NCI-H1436 (cell line): Measurements from ENCODE around the gene MSL2.
"Not testable (repeated sequence)": the region's sequence is repeated elsewhere in the genome, so short reads cannot be mapped to it uniquely, and the experiment has no call there.

Source experiments
- DNase-seq: peaks from one replicate; lab custom pipeline; 2025; lab: John Stamatoyannopoulos, UW

The MSL2 gene, protein sequence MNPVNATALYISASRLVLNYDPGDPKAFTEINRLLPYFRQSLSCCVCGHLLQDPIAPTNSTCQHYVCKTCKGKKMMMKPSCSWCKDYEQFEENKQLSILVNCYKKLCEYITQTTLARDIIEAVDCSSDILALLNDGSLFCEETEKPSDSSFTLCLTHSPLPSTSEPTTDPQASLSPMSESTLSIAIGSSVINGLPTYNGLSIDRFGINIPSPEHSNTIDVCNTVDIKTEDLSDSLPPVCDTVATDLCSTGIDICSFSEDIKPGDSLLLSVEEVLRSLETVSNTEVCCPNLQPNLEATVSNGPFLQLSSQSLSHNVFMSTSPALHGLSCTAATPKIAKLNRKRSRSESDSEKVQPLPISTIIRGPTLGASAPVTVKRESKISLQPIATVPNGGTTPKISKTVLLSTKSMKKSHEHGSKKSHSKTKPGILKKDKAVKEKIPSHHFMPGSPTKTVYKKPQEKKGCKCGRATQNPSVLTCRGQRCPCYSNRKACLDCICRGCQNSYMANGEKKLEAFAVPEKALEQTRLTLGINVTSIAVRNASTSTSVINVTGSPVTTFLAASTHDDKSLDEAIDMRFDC

GRCh38 chr3:136196064-136196400, at the start of gene MSL2:
TSS of gene MSL2 (minus strand) at chr3:136196335. CDS start at chr3:136195113, 1,222 bp downstream.
- no peak for DNase-seq

DNA sequence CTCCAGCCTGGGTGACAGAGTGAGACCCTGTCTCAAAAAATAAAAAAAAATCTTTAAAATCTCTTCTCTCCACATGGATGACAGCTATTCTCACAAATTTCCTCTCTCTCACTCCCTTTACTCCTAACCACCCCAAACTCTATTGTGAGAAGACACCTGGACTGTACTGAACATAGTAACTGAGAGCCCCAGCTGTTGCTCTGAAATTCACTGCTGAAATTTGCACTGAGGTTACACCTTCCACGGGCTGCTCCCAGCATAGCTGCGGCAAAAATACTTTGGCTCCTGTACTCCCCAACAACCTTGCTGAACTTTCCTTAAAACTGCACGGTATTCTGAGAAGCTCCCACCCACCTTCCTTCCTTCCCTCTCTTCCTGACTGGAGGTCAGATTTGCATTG, 49.6 kb upstream of the MSL2 start:
- DNase-seq: no peak

- DNase-seq: no peak
Measured at GRCh38 chr3:136239094-136239493, 43.0 kb upstream of the MSL2 start.

DNA sequence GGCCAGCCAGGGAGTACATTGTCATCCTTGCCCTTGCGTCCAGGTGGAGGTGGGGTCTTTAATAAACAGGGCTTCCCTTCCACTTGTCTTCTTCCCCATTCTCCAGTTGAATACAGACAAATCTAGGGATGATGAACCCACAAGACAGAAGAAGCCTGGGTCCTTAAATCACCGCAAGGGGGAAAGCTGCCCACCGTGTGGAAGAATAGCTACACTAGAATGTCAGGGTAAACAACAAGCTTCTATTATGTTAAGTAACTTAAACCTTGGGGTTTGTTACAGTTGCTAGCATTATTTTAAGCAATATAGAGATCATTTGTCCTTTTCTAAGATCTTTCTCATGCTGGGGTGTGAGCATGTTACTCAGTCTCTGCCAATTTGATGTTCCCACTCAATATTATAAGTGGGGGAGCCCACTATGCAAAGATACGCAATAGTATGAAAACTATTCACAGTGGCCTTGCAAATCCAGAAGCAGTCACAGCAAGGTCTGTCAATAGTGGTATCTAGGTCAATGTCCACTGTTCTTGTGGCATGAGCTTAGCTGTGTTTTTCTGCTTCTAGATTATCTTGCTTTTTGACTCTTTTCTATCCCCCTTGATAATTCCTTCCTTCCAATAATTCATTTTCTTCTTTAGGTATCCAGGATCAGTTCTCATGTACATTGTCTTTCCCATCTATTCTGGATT, 42.0 kb upstream of the MSL2 start:
- no peak for DNase-seq

DNA sequence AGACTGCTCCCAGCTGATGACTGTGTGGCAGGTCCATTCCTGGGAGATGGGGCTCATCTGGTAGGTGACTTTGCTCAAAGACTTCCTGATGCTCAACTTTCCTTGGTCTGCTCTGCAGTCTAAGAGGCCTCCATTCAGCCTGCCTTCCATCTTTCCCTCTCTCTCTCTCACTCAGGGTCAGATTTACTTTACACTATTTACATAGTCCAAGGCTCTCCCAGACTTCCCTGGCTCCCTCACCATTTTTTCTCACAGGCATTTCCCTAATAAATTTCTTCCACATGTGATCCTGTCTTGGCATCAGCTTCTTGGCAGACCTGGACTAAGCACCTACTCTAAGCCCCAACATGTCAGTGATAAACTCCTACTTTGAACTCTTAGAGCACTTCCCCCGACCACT, 41.0 kb upstream of the MSL2 start:
- no peak for DNase-seq

DNA sequence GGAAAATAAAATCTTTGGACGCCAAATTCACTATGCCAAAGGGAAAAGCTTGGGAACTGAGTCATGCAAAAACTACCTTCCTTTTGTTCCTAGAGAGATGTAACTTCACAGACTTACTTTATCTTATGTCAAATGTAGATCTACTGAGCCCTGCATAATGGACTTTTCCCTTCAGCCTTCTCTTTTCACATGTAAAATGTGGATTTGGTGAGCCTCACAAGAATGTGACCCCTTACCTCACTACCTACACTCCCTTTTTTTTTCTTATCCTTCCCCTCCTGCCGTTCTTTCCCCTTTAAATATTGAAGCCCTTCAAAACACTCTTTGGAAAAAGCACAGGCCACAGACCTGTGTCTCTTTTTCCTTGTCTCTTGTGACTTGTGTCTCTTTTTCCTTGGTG, 40.0 kb upstream of the MSL2 start:
- no peak for DNase-seq

DNA sequence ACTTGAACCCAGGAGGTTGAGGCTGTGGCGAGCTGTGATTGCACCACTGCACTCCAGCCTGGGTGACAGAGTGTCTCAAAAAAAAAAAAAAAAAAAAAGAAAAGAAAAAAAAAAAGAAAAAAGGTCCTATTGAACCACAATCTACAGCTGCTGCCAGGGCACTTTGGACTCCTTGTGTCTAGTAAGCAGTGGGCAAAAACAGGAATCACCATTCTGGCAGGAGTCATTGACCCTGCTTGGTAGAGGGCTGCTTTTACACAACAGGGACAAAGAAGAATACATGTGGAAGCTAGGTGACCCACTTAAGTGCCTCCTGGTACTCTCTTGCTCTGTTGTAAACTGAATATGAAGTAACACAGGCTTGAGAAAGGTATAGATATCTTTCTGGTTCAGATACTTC, 39.4 kb upstream of the MSL2 start:
- no peak for DNase-seq

- no peak for DNase-seq
Measured at GRCh38 chr3:136232413-136232812, 36.3 kb upstream of the MSL2 start.

GRCh38 chr3:136222746-136223145, 26.6 kb upstream of the MSL2 start:
- not testable (repeated sequence) for DNase-seq

DNA sequence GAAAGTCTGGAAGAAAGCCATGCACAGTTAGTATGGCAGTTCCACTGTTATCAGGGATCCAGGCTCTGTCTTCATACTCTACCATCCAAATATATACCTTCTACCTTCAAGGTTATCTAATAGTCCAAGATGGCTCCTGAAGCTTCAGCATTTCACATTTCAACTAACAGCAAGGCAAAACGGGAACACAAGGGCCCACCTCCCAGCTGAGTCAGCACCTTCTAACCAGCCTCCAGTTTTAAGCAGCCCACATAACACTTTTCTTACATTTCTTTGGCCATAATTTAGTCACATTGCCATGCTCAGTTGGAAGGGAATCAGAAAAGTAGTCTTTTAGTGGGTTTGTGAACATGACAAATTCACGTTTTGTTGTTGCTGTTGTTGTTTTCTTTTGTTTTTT, 15.4 kb upstream of the MSL2 start:
- no peak for DNase-seq

DNA sequence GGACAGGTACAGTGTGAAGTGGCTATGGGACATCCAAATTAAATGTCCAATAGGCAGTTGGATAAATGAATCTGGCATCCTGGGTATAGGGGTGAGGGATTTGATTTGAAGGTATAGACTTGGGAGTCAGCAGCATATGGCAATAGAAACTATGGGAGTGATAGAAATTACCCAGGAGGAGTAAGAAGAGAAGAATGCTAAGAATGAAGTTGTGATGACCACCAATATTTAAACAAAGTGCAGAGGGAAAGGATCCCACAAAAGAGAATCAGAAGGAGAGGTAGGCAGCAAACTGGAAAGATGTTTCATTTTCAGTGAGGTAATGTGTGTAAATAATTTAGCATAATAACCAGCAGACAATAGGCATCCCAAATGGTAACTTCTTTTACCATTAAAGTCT, 13.8 kb upstream of the MSL2 start:
- DNase-seq: no peak

- no peak for DNase-seq
Measured at GRCh38 chr3:136207489-136208115, 11.5 kb upstream of the MSL2 start.

- DNase-seq: not testable (repeated sequence)
Measured at GRCh38 chr3:136199219-136199618, 3.1 kb upstream of the MSL2 start.

GRCh38 chr3:136198462-136199078, 2.4 kb upstream of the MSL2 start:
- not testable (repeated sequence) for DNase-seq

- no peak for DNase-seq
Measured at GRCh38 chr3:136197159-136197793, 1.1 kb upstream of the MSL2 start.

DNA sequence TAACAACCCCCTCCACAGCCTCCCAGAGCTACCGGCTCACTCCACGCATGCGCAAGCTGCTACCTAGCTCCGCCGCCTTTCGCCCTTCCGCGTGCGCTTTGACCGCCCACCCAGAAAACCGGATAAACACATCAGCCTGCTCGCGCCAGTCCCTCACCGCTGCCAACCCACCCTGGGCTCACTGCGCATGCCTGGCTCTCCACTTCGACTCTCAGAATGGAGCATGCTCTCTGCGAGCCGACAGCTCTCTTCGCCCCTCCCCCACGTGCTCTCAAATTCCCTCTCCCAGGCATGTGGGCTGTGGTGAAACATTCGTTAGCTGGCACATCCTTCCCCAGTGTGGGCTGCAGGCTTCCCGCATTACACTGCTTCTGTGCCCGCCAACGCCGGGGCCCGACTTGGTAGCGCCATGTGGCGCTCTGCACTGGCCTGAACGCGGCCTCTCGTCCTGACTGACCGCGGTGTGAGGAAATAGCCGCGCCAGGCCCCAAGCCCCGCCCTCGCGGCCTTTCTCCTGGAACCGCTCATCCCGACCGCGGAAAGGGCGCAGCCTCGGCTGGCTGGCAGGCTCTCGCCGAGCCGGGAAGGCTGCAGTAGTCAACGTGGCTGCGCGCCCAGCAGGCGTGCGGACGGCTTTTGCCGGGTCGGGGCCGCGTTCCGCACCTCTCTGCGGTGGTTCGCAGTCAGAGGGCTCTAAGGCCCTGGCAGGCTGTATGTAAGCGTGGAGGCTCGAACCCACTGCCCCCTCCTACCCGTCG, 445 bp upstream of the MSL2 start:
- DNase-seq: peak; percentile 100

DNA sequence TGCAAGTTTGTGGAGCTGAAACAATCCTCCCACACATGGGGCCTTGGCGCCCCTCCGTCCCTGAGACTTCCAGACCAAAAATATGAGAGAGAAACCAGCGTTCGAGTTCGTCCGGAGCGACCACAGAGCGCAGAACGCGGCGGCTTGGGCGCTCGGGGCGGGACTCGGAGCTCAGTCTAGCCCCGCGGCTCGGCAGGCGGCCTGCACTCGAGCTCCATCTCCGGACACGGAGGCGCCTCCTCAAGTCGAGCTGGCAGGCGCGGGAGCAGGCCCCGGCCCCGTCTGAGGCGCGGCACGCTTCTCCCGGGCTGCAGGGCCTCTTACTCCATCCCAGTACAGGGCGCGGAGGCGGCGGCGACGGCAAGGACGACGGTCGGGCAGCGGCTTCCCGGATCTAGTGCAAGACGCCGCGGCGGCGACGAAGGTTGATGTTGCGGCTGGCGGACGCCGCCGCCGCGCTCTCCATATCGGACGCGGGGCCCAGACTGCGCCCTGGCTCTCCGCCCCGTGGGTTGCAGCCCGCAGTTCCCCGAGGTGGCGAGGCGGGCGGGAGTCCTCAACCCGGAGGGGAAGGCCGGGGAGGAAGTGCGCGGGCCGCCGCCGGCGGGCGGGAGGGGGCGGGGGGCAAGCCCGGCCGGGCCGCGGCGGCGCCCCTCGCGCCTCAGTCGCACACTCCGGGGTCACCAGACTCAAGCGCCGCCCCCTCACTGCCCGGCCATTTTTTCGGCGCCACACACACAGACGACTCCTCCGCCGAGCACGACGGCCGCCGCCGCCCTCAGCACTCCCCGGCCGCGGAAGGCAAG, 674 bp downstream of the MSL2 start:
- DNase-seq: peak; percentile 75

DNA sequence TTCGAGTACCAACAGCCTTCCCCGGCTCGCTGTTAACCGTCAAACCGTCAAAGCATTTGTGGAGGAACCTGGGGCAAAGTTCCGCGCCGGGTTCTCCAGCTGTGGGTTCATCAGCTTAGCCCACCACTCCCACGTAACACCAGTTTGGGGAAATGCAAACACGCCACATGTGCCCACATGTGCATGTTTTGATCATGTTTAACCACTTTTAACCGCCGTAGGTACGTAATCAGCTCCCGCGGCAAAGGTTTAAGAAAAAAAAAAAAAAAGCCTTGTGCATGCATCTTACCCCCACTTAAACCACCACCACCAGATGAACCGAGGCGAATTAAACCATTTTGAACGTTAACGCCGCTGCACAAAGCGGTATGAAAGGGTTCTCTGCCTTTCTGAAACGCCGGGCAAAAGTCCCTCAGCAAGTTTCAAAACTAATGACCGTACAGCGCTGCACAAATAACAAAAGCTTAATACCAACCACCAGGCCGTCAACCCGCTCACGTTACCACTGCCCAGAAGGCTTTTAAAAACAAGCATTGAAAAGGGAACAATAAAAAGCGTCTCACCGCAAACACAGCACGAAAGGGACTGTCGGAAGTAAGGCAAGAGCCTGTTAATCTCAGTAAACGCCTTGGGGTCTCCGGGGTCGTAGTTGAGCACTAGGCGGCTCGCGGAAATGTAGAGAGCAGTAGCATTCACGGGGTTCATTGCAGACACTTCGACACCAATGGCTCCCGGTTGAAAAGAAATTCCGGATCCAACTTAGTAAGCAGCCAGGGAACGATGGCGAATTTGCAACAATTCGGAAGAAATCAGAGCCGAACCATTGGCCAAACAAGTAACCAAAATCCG, 1.5 kb downstream of the MSL2 start:
- no peak for DNase-seq
